Measurements from ENCODE around the gene APBB2. TPM values are rescaled to one million over a fixed set of nuclear protein-coding genes. Genes with fewer than 3 reads are reported as not detected.

The APBB2 gene
- total and polyA plus RNA-seq, 2 donors (not counting 1 experiment from before 2014, with no cell fraction given) = 4.4 to 15.8 TPM

DNA sequence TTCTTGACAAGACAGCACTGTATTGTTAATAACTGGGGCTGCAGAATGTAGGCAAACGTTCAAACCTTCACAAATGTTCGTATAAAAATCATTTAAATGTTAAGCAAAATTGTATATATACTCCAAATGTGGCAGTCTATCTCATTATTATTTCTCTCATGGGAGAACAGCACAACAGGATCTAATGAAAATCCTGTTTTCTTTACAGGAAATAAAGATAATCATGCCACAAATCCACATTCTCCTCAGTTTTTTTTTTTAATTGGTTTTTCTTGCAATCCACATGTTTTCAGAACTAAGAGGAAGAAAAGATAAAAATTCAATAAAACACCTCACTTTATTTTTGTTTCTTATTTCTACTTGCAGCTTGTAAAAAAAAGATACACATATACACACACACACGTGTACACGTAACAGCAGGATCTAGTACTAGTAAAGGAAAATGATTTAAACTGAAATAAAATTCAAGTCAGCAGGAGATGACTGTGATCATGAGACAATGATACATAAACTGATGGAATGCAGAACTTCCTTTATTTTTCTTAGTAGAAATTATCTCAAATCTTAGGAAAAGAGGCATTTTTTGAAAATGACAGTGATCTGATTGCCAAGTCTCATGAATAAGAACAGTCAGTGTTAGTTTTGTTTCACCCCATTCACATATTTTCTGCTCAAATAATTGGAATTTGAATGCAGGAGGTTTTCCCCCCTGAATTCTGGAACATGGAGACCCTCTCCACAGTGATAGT, 11.3 kb downstream of the APBB2 start:
- no peak overlapping the region for H3K9ac ChIP-seq (ENCODE audit: low read length)
- no peaks in the 10 kb centered on the region for H3K4me1 ChIP-seq (ENCODE audit: control insufficient read depth in 2 of 2, insufficient read depth in 2 of 2, low read length in 2 of 2)
- Mint-ChIP-seq H3K27ac (no peak overlapping the region), H3K27me3 (peaks cover 18% of the 10 kb centered on the region), H3K4me1 (no peaks in the 10 kb centered on the region), H3K4me3 (no peak overlapping the region), H3K9me3 (ENCODE audit: insufficient read depth) (no peaks in the 10 kb centered on the region)
- ATAC-seq (ENCODE audit: low read depth) = no peak
- H2AFZ ChIP-seq (ENCODE audit: insufficient read depth, low read depth, low read length, poor library complexity, severe bottlenecking) = no peak overlapping the region
- no peak for TF ChIP-seq EZH2 (IDR thresholded peaks at IDR 0.05; ENCODE audit: borderline replicate concordance, insufficient read depth, low read depth, low read length, poor library complexity, severe bottlenecking)
- TF ChIP-seq, protein P1, sequence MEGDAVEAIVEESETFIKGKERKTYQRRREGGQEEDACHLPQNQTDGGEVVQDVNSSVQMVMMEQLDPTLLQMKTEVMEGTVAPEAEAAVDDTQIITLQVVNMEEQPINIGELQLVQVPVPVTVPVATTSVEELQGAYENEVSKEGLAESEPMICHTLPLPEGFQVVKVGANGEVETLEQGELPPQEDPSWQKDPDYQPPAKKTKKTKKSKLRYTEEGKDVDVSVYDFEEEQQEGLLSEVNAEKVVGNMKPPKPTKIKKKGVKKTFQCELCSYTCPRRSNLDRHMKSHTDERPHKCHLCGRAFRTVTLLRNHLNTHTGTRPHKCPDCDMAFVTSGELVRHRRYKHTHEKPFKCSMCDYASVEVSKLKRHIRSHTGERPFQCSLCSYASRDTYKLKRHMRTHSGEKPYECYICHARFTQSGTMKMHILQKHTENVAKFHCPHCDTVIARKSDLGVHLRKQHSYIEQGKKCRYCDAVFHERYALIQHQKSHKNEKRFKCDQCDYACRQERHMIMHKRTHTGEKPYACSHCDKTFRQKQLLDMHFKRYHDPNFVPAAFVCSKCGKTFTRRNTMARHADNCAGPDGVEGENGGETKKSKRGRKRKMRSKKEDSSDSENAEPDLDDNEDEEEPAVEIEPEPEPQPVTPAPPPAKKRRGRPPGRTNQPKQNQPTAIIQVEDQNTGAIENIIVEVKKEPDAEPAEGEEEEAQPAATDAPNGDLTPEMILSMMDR (IDR thresholded peaks at IDR 0.05) = no peak
- POLR2A ChIA-PET = no interaction called here
- no peak for DNase-seq
- no peaks in the 10 kb centered on the region for H3K9me3 ChIP-seq (ENCODE audit: control extremely low read depth in 1 of 3, control insufficient read depth in 2 of 3, insufficient read depth in 1 of 3, low read length in 2 of 3)
- H3K79me2 ChIP-seq (ENCODE audit: control insufficient read depth, insufficient read depth, low read length) = no peaks in the 10 kb centered on the region
- H3K4me3 ChIP-seq (ENCODE audit: control extremely low read depth in 1 of 5, extremely low read depth in 1 of 5, insufficient read depth in 1 of 5, low read depth in 2 of 5, low read length in 4 of 5) = no peak overlapping the region
- WGBS (ENCODE audit: insufficient coverage) = no CpG with 5 or more reads among the region's 4 CpGs
- H3K27ac ChIP-seq (ENCODE audit: low read length in 2 of 2) = no peak overlapping the region
- no peak overlapping the region for H3K4me2 ChIP-seq (replicated peaks; ENCODE audit: low read depth, low read length, poor library complexity, severe bottlenecking)
- no peaks in the 10 kb centered on the region for H4K20me1 ChIP-seq (ENCODE audit: control insufficient read depth, insufficient read depth, low read length, poor library complexity, severe bottlenecking)
- CTCF ChIA-PET = no interaction called here
- intact Hi-C loops (cut with micrococcal nuclease) = no loop called here
- H3K36me3 ChIP-seq (replicated peaks in 1 of 2; ENCODE audit: control extremely low read depth in 1 of 2, control insufficient read depth in 1 of 2, extremely low read depth in 1 of 2, insufficient read depth in 2 of 2, low read length in 1 of 2) = no peaks in the 10 kb centered on the region
- H3K27me3 ChIP-seq (replicated peaks in 1 of 4; ENCODE audit: control extremely low read depth in 1 of 4, control insufficient read depth in 3 of 4, insufficient read depth in 4 of 4, low read length in 3 of 4) = peaks cover 0 to 3% (median 1%) of the 10 kb centered on the region in 4 experiments

DNA sequence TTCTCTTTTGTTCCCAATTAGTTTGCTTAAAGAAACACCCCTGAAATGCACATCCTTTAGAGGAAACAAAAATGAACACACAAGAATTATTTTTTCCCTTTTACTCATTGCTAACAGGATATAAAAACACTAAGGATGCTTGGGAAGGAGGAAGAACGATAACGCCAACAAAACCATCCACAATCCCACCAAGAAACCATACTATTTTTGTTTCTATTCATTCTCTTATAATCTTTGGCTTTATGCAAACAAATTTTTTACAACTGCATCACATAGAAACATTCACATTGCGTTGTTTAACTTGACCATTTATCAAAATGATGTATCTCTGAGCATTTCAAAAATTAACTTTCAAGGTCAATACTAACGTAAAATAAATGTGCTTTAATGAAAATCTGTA, 12.0 kb downstream of the APBB2 start:
- POLR2A ChIA-PET = no interaction called here
- no peaks in the 10 kb centered on the region for H3K36me3 ChIP-seq (replicated peaks in 1 of 2; ENCODE audit: control extremely low read depth in 1 of 2, control insufficient read depth in 1 of 2, extremely low read depth in 1 of 2, insufficient read depth in 2 of 2, low read length in 1 of 2)
- Mint-ChIP-seq H3K4me1 (no peaks in the 10 kb centered on the region), H3K4me3 (no peak overlapping the region), H3K9me3 (ENCODE audit: insufficient read depth) (no peaks in the 10 kb centered on the region), H3K27me3 (peaks cover 16% of the 10 kb centered on the region), H3K27ac (no peak overlapping the region)
- no peak overlapping the region for H3K9ac ChIP-seq (ENCODE audit: low read length)
- peaks cover 0 to 3% (median 1%) of the 10 kb centered on the region in 4 experiments for H3K27me3 ChIP-seq (replicated peaks in 1 of 4; ENCODE audit: control extremely low read depth in 1 of 4, control insufficient read depth in 3 of 4, insufficient read depth in 4 of 4, low read length in 3 of 4)
- no peak overlapping the region for H3K4me3 ChIP-seq (ENCODE audit: control extremely low read depth in 1 of 5, extremely low read depth in 1 of 5, insufficient read depth in 1 of 5, low read depth in 2 of 5, low read length in 4 of 5)
- H3K4me1 ChIP-seq (ENCODE audit: control insufficient read depth in 2 of 2, insufficient read depth in 2 of 2, low read length in 2 of 2) = no peaks in the 10 kb centered on the region
- intact Hi-C loops (cut with micrococcal nuclease) = no loop called here
- WGBS (ENCODE audit: insufficient coverage) = no CpG with 5 or more reads among the region's 4 CpGs
- H3K27ac ChIP-seq (ENCODE audit: low read length in 2 of 2) = no peak overlapping the region
- no peaks in the 10 kb centered on the region for H3K9me3 ChIP-seq (ENCODE audit: control extremely low read depth in 1 of 3, control insufficient read depth in 2 of 3, insufficient read depth in 1 of 3, low read length in 2 of 3)
- H3K4me2 ChIP-seq (replicated peaks; ENCODE audit: low read depth, low read length, poor library complexity, severe bottlenecking) = no peak overlapping the region
- ATAC-seq (ENCODE audit: low read depth) (no peak), DNase-seq (no peak)
- TF ChIP-seq EZH2 (IDR thresholded peaks at IDR 0.05; ENCODE audit: borderline replicate concordance, insufficient read depth, low read depth, low read length, poor library complexity, severe bottlenecking) = no peak
- H3K79me2 ChIP-seq (ENCODE audit: control insufficient read depth, insufficient read depth, low read length) = no peaks in the 10 kb centered on the region
- no peak overlapping the region for H2AFZ ChIP-seq (ENCODE audit: insufficient read depth, low read depth, low read length, poor library complexity, severe bottlenecking)
- no peaks in the 10 kb centered on the region for H4K20me1 ChIP-seq (ENCODE audit: control insufficient read depth, insufficient read depth, low read length, poor library complexity, severe bottlenecking)
- CTCF ChIA-PET = no interaction called here
